Measurements from ENCODE around the gene C19orf53.

DNA sequence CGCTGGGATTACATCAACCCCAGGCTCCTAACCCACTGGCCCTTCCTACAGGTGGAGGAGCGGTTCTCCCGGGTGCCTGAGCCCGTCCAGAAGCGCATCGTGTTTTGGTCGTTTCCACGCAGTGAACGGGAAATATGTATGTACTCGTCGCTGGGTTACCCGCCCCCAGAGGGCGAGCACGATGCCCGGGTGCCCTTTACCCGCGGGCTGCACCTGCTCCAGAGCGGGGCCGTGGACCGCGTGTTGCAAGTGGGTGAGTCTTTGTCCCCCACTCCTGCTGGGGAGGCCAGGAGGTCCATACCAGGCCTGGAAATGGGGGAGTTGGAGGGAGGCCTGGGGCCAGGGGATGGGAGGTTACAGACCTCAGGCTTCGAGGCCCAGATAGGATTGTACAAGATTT lies 25.4 kb downstream of the C19orf53 start:
- no peak for TF ChIP-seq POLR2A (IDR thresholded peaks at IDR 0.05; ENCODE audit: low read length)
- TF ChIP-seq GATA1 (IDR thresholded peaks at IDR 0.05; ENCODE audit: low read depth, low read length): no peak

All from erythroblast (primary cell).